HK-2 (cell line): ENCODE measurements around the gene SCUBE3.

Experiments used
- DNase-seq: peaks from one replicate; pipeline ENCODE4 v3.0.0-alpha.2; 2018; ENCODE audit not compliant: unreplicated experiment

Gene SCUBE3

GRCh38 chr6:35240838-35241801, 27.4 kb downstream of the SCUBE3 start:
- DNase-seq = peak; percentile 68

DNA sequence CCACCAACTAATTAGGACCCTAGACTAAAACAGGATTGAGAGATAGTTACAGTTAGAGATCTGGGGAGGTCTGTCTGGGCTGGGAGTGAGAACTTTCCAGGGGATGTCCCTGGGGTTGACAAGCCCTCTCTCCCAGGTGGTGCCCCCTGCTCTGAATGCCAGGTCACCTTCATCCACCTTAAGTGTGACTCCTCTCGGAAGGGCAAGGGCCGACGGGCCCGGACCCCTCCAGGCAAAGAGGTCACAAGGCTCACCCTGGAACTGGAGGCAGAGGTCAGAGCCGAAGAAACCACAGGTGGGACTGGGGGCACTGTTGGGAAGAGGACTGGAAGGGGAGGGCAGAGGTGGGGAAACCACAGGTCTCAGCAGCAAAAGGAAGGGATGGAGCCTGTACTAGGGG, 28.7 kb downstream of the SCUBE3 start:
- DNase-seq = no peak

GRCh38 chr6:35242906-35243305, 29.1 kb downstream of the SCUBE3 start:
- no peak for DNase-seq

- DNase-seq = no peak
Observed at GRCh38 chr6:35243386-35243958, 29.7 kb downstream of the SCUBE3 start.

- DNase-seq = no peak
Observed at GRCh38 chr6:35244551-35244950, 30.8 kb downstream of the SCUBE3 start.

DNA sequence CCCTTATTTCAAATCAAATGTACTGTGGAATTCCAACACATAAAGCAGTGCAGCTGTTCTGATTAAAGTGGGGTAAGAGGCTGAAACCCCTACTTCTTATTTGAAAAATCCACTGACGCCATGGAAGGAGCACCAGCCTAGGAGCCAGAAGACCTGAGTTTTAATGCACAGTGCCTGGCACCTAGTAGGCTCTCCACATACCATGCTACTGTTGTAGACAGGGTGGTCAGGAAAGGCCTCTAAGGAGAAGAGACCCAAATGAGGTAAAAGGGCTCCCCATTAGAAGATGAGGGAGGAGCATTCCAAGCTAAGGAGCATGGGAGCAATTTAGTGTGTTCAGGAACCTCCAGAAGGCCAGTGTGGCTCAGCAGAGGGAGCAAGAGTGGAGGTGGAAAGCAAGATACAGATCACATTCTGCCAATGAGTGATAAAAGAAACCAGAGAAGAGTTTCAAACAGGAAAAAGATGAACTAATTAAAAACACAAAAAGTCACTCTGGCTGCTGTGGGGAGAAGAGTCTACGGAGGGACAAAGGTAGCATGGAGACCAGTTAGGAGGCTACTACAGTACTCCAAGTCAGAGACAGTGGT, 34.0 kb downstream of the SCUBE3 start:
- no peak for DNase-seq

DNA sequence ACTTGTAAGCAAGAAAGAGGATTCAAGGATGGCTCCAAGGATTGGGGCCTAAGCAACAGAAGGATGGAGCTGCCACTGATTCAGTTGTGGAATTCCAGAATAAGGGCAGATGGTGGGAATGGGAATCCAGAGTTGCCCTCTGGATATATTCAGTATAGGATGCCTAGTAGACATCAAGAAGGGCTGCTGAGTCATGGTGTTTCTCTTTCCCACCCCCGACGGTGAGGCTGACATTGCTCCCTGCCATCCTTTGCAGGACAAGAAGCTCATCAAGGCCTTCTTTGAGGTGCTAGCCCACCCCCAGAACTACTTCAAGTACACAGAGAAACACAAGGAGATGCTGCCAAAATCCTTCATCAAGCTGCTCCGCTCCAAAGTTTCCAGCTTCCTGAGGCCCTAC, 34.5 kb downstream of the SCUBE3 start:
- DNase-seq = no peak

- DNase-seq = no peak
Observed at GRCh38 chr6:35248965-35249364, 35.2 kb downstream of the SCUBE3 start.

DNA sequence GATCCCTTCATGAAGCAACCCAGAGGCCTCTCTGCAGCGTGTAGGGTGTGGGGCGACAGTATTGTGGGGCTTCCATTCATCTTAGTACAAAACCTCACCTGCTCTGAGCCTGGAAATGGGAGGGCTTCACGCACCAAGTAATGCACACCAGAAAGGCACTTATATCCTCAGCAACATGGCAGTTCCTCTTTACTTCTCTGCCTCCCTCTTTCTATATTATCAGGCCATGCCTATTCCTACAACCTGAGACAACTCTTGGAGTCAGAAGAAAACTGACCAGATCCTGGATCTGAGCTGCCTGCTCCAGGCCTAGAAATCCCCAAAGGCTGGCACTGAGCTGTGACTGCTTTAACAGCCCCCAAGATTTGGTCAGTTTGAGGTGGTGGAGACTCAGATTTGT, 38.2 kb downstream of the SCUBE3 start:
- DNase-seq = no peak

GRCh38 chr6:35253249-35253648, 39.5 kb downstream of the SCUBE3 start:
- DNase-seq = no peak

DNA sequence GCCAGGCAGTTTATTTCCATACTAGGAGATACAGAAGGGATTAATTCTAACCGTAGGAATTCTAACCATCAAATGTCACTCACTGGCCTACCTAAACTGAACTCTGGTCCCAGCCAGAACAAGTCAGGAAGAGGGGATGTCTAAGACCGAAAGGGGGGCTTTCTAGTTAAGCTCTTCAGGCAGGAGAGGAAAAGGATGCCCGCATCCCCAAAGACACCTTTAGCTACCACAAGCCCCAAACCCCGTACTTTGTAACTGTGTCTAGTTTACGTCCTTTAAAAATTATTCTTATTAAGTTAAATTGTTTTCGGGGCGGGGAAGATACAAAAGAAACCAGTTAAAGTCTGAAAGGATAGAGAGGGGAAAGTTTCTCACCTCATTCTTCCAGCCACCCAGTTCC, 44.6 kb downstream of the SCUBE3 start:
- DNase-seq = no peak

DNA sequence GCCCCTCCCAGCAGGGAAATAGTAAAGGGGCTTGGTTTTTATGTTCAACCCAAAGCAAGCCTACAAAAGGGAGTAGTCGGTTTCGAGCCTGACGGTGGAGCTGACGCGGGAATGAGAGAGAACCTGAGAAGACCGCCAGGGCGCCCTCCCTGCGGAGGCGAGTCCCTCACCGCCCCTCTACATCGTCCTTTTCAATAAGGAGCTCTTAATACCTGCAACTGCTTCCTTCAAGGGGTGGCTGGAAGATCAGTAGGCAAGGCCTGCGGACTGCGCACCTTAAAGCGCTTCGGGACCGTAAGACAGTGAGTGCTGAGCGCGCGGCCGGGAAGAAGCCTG, 45.1 kb downstream of the SCUBE3 start:
- DNase-seq = no peak

- DNase-seq = peak; percentile 98
Observed at GRCh38 chr6:35259194-35259947, 45.6 kb downstream of the SCUBE3 start, which contains the start of gene ZNF76. TSS of gene ZNF76 (plus strand) at chr6:35259735. CDS start at chr6:35281152, 21,417 bp downstream.

GRCh38 chr6:35259948-35260590, 46.3 kb downstream of the SCUBE3 start:
- peak; percentile 79 for DNase-seq

- no peak for DNase-seq
Observed at GRCh38 chr6:35260591-35261570, 47.1 kb downstream of the SCUBE3 start.

- DNase-seq = no peak
Observed at GRCh38 chr6:35262596-35262995, 48.8 kb downstream of the SCUBE3 start.

GRCh38 chr6:35264550-35265274, 51.0 kb downstream of the SCUBE3 start:
- no peak for DNase-seq

GRCh38 chr6:35265523-35265922, 51.8 kb downstream of the SCUBE3 start:
- DNase-seq = no peak

DNA sequence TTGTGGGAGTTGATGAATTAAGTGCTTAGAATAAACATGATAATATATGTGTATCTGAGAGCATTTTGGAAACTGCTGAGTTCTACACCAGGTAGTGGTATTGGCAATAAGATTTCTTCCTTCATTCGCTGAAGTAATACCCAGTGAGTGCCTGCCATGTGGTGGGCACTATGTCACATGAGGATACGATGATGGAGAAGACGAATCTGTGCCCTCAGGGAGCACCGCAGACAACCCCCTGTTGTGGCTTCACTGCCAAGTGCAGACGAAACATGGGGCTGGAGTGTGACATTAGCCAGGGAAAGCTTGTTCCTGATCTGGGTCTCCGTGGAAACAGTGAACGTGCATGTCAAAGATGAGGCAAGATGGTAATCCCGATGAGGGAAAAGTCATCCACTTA, 53.7 kb downstream of the SCUBE3 start:
- no peak for DNase-seq

GRCh38 chr6:35267897-35268296, 54.1 kb downstream of the SCUBE3 start:
- DNase-seq = no peak
